T follicular helper cell (primary cell): ENCODE data around the gene FOXB1.

Experiments
- DNase-seq: peaks from one replicate; pipeline ENCODE4 v3.0.0-alpha.2; 2020; ENCODE audit warnings: low read depth

The FOXB1 gene

GRCh38 chr15:60020736-60021135, 16.6 kb downstream of the FOXB1 start:
- no peak for DNase-seq

GRCh38 chr15:60021589-60022378, 17.7 kb downstream of the FOXB1 start:
- DNase-seq: no peak

- DNase-seq: no peak
Observed at GRCh38 chr15:60022379-60022741, 18.2 kb downstream of the FOXB1 start.

GRCh38 chr15:60026555-60026954, 22.4 kb downstream of the FOXB1 start:
- DNase-seq: no peak

- no peak for DNase-seq
Observed at GRCh38 chr15:60035344-60035743, 31.2 kb downstream of the FOXB1 start.

GRCh38 chr15:60039316-60039715, 35.2 kb downstream of the FOXB1 start:
- no peak for DNase-seq

- no peak for DNase-seq
Observed at GRCh38 chr15:60043744-60044435, 39.8 kb downstream of the FOXB1 start.

- no peak for DNase-seq
Observed at GRCh38 chr15:60044636-60045270, 40.6 kb downstream of the FOXB1 start.

- no peak for DNase-seq
Observed at GRCh38 chr15:60047701-60048100, 43.6 kb downstream of the FOXB1 start.

GRCh38 chr15:60049948-60050347, 45.8 kb downstream of the FOXB1 start:
- DNase-seq: no peak

- DNase-seq: no peak
Observed at GRCh38 chr15:60052796-60053195, 48.7 kb downstream of the FOXB1 start.

- no peak for DNase-seq
Observed at GRCh38 chr15:60054472-60054871, 50.4 kb downstream of the FOXB1 start.
